ENCODE results near the gene GLI2. TPM values are rescaled to one million over a fixed set of nuclear protein-coding genes. Genes with fewer than 3 reads are reported as not detected.

The GLI2 gene
- total RNA-seq, 1 experiment from 2014 or later: 3.4 TPM

GRCh38 chr2:120768112-120769048 is 32.7 kb downstream of the GLI2 start:
- no peak overlapping the region for H3K9ac ChIP-seq (ENCODE audit: low read length)
- RAD21 ChIA-PET (ENCODE audit: low non-redundant PET in 1 of 2, low total read pairs in 2 of 2, uncharacterized antibody in 2 of 2, unreplicated experiment in 2 of 2): no interaction called here
- H3K79me2 ChIP-seq (ENCODE audit: insufficient read depth, low read length): no peaks in the 10 kb centered on the region
- no peak for TF ChIP-seq TCF7L2 (IDR thresholded peaks at IDR 0.05; ENCODE audit: borderline replicate concordance, extremely low read depth, insufficient read depth, insufficient read length)
- TF ChIP-seq YY1 (IDR thresholded peaks at IDR 0.05; ENCODE audit: extremely low read depth, insufficient replicate concordance, low read depth, low read length): no peak
- TF ChIP-seq SP1 (IDR thresholded peaks at IDR 0.05; ENCODE audit: low read depth): no peak
- TF ChIP-seq, protein P1, sequence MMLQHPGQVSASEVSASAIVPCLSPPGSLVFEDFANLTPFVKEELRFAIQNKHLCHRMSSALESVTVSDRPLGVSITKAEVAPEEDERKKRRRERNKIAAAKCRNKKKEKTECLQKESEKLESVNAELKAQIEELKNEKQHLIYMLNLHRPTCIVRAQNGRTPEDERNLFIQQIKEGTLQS (IDR thresholded peaks at IDR 0.05): no peak
- TF ChIP-seq, protein P2, sequence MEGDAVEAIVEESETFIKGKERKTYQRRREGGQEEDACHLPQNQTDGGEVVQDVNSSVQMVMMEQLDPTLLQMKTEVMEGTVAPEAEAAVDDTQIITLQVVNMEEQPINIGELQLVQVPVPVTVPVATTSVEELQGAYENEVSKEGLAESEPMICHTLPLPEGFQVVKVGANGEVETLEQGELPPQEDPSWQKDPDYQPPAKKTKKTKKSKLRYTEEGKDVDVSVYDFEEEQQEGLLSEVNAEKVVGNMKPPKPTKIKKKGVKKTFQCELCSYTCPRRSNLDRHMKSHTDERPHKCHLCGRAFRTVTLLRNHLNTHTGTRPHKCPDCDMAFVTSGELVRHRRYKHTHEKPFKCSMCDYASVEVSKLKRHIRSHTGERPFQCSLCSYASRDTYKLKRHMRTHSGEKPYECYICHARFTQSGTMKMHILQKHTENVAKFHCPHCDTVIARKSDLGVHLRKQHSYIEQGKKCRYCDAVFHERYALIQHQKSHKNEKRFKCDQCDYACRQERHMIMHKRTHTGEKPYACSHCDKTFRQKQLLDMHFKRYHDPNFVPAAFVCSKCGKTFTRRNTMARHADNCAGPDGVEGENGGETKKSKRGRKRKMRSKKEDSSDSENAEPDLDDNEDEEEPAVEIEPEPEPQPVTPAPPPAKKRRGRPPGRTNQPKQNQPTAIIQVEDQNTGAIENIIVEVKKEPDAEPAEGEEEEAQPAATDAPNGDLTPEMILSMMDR (IDR thresholded peaks at IDR 0.05 in 2 of 3, conservative IDR thresholded peaks at IDR 0.05 in 1 of 3; ENCODE audit: borderline replicate concordance in 1 of 3, insufficient read depth in 1 of 3, low read depth in 2 of 3, low read length in 2 of 3): no peak
- TF ChIP-seq ZFX (IDR thresholded peaks at IDR 0.05): no peak
- no peak for TF ChIP-seq ZNF274 (IDR thresholded peaks at IDR 0.05; ENCODE audit: low read depth, low read length)
- TF ChIP-seq SIN3A (IDR thresholded peaks at IDR 0.05; ENCODE audit: low read depth): no peak
- no peak for TF ChIP-seq MAX (IDR thresholded peaks at IDR 0.05)
- no peak for TF ChIP-seq ELF1 (IDR thresholded peaks at IDR 0.05; ENCODE audit: borderline replicate concordance, low read depth)
- TF ChIP-seq FOSL1 (IDR thresholded peaks at IDR 0.05; ENCODE audit: low read depth): no peak
- TF ChIP-seq RAD21 (IDR thresholded peaks at IDR 0.05; ENCODE audit: low read depth): no peak
- no peak for TF ChIP-seq POLR2A (IDR thresholded peaks at IDR 0.05; ENCODE audit: borderline replicate concordance, extremely low read depth, insufficient read depth, insufficient read length)
- TF ChIP-seq CBX3 (IDR thresholded peaks at IDR 0.05; ENCODE audit: low read depth): no peak
- TF ChIP-seq POLR2AphosphoS5 (IDR thresholded peaks at IDR 0.05; ENCODE audit: low read depth, low read length): no peak
- TF ChIP-seq, protein P3, sequence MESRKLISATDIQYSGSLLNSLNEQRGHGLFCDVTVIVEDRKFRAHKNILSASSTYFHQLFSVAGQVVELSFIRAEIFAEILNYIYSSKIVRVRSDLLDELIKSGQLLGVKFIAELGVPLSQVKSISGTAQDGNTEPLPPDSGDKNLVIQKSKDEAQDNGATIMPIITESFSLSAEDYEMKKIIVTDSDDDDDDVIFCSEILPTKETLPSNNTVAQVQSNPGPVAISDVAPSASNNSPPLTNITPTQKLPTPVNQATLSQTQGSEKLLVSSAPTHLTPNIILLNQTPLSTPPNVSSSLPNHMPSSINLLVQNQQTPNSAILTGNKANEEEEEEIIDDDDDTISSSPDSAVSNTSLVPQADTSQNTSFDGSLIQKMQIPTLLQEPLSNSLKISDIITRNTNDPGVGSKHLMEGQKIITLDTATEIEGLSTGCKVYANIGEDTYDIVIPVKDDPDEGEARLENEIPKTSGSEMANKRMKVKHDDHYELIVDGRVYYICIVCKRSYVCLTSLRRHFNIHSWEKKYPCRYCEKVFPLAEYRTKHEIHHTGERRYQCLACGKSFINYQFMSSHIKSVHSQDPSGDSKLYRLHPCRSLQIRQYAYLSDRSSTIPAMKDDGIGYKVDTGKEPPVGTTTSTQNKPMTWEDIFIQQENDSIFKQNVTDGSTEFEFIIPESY (IDR thresholded peaks at IDR 0.05; ENCODE audit: extremely low read depth, insufficient replicate concordance, low read length): no peak
- TF ChIP-seq JUND (IDR thresholded peaks at IDR 0.05): no peak
- TF ChIP-seq SRF (IDR thresholded peaks at IDR 0.05; ENCODE audit: low read depth): no peak
- no peak for TF ChIP-seq EZH2phosphoT487 (IDR thresholded peaks at IDR 0.05; ENCODE audit: borderline replicate concordance)
- H3K4me1 ChIP-seq (ENCODE audit: control insufficient read depth in 1 of 2, insufficient read depth in 2 of 2, low read length in 2 of 2): peaks cover 27 to 40% of the 10 kb centered on the region in 2 experiments
- no peak overlapping the region for H2AFZ ChIP-seq (ENCODE audit: low read depth, low read length, poor library complexity, severe bottlenecking)
- CTCF ChIA-PET: no interaction called here
- POLR2A ChIA-PET: no interaction called here
- H3K4me3 ChIP-seq (replicated peaks in 1 of 2; ENCODE audit: low read depth in 1 of 2, low read length in 2 of 2): no peak overlapping the region
- H3K9me3 ChIP-seq (ENCODE audit: control insufficient read depth in 1 of 2, insufficient read depth in 1 of 2, low read depth in 1 of 2, low read length in 2 of 2): no peaks in the 10 kb centered on the region
- BruUV-seq (replicated peaks): no TSS peak
- ATAC-seq: no peak
- no peaks in the 10 kb centered on the region for H4K20me1 ChIP-seq (ENCODE audit: insufficient read depth)
- H3K4me2 ChIP-seq (ENCODE audit: low read length): no peak overlapping the region
- intact Hi-C loops (cut with micrococcal nuclease): no loop called here
- no peaks in the 10 kb centered on the region for H3K27me3 ChIP-seq (ENCODE audit: insufficient read depth, low read length)
- no peak overlapping the region for H3K27ac ChIP-seq (ENCODE audit: low read depth, low read length)
- no peak for DNase-seq (ENCODE audit: low read depth, low spot score)
- H3K36me3 ChIP-seq (ENCODE audit: control insufficient read depth in 1 of 2, insufficient read depth in 2 of 2, low read length in 2 of 2): no peaks in the 10 kb centered on the region
- H3K9me2 ChIP-seq (ENCODE audit: insufficient read depth): no peaks in the 10 kb centered on the region

Data from HCT116 (cell line).